IPS-15b (cell line): ENCODE results near the gene GEMIN5.

ENCODE experiments used
- H3K27me3 ChIP-seq: one replicate; pipeline ENCODE4 v1.6.1; 2013; ENCODE audit warnings: low read length; ENCODE audit not compliant: control insufficient read depth, insufficient read depth
- H3K36me3 ChIP-seq: one replicate; pipeline ENCODE4 v1.6.1; 2013; ENCODE audit warnings: low read length; ENCODE audit not compliant: control insufficient read depth, insufficient read depth
- H3K4me1 ChIP-seq: one replicate; pipeline ENCODE4 v1.6.1; 2013; ENCODE audit warnings: mild to moderate bottlenecking, low read length; ENCODE audit not compliant: control insufficient read depth, insufficient read depth
- H3K4me3 ChIP-seq: one replicate; pipeline ENCODE4 v1.5.1; 2013; ENCODE audit warnings: low read depth, low read length
- H3K9ac ChIP-seq: one replicate; pipeline ENCODE4 v1.6.1; 2013; ENCODE audit warnings: low read depth, mild to moderate bottlenecking, low read length
- H3K9me3 ChIP-seq: one replicate; pipeline ENCODE4 v1.6.1; 2013; ENCODE audit warnings: mild to moderate bottlenecking, low read length; ENCODE audit not compliant: control insufficient read depth, insufficient read depth

Gene GEMIN5

DNA sequence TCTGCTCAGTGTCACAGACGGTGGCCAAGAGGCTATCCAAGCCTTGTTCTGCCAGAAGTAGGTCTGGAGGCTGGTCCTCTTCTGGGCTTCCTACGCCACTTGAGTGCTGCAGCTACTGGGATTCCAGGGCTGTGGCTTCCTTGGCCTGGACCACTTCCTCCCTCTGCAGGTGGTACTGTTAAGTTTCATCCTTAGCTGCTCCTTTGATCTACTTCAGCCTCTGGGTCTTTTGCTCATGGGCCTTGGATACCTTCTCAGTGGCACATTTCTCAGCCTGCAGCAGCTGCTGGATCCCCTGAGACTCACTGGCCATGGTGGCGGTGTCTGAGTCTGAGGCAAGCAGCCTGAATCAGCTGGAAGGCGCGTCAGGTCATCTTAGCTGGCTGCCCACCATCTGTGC is 69.3 kb downstream of the GEMIN5 start:
- Histone ChIP-seq H3K27me3 (no peaks in the 10 kb centered on the region), H3K4me3 (no peak overlapping the region), H3K36me3 (peaks cover 22% of the 10 kb centered on the region), H3K9me3 (no peaks in the 10 kb centered on the region), H3K4me1 (no peaks in the 10 kb centered on the region), H3K9ac (no peak overlapping the region)

DNA sequence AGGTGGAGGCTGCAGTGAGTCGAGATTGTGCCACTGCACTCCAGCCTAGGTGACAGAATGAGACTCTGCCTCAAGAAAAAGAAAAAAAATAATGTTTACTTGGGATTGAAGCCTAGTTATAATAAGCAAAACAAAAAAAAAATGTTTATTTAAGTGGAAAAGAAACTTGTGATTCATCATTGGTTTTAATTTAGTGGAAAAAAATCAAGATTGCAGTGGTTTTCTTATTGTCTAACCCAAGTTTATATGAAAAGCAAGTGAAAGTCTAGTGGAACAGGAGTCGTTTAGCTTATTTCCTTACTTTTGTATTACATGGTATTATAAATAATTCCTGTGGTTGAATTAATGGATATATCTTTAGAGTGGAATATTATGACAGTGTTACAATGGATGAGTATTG is 71.2 kb downstream of the GEMIN5 start:
- H3K9ac ChIP-seq, result no peak overlapping the region
- H3K36me3 ChIP-seq, result peaks cover 7% of the 10 kb centered on the region

DNA sequence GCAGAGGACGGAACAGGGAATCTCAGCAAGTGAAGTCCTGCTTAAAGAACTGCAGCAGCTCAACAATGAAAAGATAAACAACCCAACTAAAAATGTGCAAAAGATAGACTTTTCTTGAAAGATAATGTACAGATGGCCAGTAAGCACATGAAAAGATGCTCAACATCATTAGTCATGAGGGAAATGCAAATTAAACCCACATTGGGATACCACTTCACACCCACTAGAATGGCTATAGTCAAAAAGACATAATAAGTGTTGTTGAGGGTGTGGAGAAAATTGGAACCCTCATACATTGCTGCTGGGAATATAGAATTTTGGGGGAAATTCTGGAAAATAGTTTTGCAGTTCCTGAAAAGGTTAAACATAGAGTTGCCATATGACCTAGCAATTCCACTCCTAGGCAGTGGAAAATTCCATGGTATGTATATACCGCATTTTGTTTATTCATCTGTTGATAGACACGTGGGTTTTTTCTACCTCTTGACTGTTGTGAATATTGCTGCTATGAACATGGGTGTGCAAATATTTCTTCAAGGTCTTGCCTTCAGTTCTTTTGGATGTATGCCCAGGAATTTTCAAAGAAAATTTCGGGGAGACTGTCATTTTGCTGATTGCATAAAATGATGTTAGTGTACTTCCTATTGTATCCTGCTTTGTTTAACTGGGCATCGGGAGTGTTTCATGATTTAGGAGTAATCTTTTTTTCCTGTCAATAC is 72.4 kb downstream of the GEMIN5 start:
- Histone ChIP-seq H3K4me1 (no peaks in the 10 kb centered on the region), H3K36me3 (peaks cover 3% of the 10 kb centered on the region)

More for the DNA sequence above, 71.2 kb downstream of the GEMIN5 start:
- H3K27me3 ChIP-seq, result no peaks in the 10 kb centered on the region
- H3K4me1 ChIP-seq, result no peaks in the 10 kb centered on the region
- H3K9me3 ChIP-seq, result no peaks in the 10 kb centered on the region
- H3K4me3 ChIP-seq, result no peak overlapping the region

DNA sequence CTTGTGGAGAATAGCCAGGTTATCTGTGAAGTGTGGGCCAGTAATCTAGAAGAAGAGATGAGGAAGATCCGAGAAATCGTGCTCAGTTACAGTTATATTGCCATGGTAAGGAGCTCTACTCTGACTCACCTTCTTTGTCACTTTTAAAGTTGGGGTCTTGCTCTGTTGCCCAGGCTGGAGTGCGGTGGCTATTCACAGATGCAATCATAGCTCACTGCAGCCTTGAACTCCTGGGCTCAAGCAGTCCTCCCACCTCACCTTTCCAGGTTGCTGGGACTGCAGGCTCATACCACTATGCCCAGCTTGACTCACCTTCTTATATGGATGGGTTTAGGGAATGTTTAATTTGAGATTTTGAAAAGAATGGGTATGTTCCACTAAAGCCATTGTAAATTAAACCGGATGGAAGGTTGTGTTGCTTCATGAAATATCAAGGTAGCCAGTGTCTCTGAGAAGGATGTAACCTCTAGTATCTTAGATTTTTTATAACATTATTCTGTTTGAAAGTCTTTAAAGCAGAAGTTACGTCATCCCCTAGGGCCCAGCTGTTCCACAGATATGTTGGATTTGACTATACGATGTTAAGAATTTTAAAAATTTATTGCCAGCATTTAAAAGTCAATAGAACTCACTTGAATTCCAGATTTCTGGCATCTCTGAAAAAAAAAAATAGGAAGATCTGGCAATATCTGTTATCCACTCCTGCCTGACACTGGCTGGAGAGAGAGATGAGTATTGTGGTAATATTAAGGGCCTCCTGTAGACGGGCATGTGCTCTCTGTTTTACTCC is 74.5 kb downstream of the GEMIN5 start:
- Histone ChIP-seq H3K9me3 (no peaks in the 10 kb centered on the region), H3K27me3 (no peaks in the 10 kb centered on the region), H3K4me3 (no peak overlapping the region), H3K36me3 (no peaks in the 10 kb centered on the region), H3K4me1 (peaks cover 6% of the 10 kb centered on the region), H3K9ac (no peak overlapping the region)

More for the DNA sequence above, 72.4 kb downstream of the GEMIN5 start:
- Histone ChIP-seq H3K9me3 (no peaks in the 10 kb centered on the region), H3K27me3 (no peaks in the 10 kb centered on the region), H3K4me3 (no peak overlapping the region), H3K9ac (no peak overlapping the region)

DNA sequence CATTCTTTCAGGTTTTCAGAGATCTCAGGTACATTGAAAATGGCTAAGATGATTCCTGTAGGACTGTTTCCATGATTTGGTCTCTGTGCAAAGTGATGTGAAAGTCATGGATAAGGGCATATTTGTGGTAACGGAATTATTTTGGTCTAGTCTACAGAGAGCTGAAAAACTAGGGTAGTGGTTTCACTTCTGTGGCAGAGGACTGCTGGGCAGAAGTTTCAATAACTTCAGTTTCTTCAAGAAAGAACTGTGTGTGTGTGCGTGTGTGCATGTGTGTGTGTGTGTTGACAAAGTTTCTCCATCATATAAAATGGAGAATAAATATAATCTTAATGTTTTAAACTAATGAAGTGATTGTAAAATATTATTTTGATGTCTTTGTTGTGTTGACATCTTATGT is 75.2 kb downstream of the GEMIN5 start:
- H3K4me3 ChIP-seq, result no peak overlapping the region
- H3K9me3 ChIP-seq, result no peaks in the 10 kb centered on the region
- H3K27me3 ChIP-seq, result no peaks in the 10 kb centered on the region
- H3K9ac ChIP-seq, result no peak overlapping the region
- no peaks in the 10 kb centered on the region for H3K36me3 ChIP-seq
- peaks cover 6% of the 10 kb centered on the region for H3K4me1 ChIP-seq

DNA sequence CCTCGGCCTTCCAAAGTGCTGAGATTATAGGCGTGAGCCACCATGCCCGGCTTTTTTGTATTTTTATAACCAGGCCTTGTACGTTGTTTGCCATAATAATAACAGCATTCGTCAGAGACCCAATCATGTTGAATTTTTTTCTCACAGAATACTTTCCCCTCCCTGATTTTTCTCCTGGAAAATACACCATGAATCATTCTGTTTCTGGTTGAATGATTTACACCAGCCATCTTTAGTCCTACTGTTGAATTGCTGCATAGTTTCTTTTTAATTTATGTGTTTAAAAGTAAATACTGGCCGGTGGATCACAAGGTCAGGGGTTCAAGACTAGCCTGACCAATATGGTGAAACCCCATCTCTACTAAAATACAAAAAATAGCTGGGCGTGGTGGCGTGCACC is 76.1 kb downstream of the GEMIN5 start:
- Histone ChIP-seq H3K36me3 (no peaks in the 10 kb centered on the region), H3K4me1 (peaks cover 7% of the 10 kb centered on the region), H3K4me3 (no peak overlapping the region), H3K9ac (no peak overlapping the region), H3K27me3 (no peaks in the 10 kb centered on the region), H3K9me3 (no peaks in the 10 kb centered on the region)

DNA sequence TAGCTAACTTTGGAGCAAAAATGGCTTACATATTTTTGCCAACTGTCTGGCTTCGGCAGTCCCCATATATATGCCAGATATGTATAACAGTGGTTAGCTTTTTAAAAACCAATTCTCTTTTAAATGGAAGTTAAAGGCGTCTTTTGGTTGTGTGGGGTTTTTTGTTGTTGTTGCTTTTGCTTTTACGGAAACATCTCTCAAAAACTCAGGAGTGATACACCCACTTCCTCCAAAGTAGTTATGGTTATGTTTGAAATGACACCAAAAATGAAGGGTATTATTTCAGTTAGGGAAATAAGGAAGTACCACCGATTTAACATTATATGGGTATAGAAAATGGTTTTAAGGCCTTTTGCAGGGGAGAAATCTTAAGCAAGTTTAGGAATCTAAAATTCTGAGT is 77.2 kb downstream of the GEMIN5 start:
- Histone ChIP-seq H3K9me3 (no peaks in the 10 kb centered on the region), H3K4me3 (no peak overlapping the region), H3K27me3 (no peaks in the 10 kb centered on the region), H3K9ac (no peak overlapping the region), H3K36me3 (no peaks in the 10 kb centered on the region), H3K4me1 (peaks cover 9% of the 10 kb centered on the region)

DNA sequence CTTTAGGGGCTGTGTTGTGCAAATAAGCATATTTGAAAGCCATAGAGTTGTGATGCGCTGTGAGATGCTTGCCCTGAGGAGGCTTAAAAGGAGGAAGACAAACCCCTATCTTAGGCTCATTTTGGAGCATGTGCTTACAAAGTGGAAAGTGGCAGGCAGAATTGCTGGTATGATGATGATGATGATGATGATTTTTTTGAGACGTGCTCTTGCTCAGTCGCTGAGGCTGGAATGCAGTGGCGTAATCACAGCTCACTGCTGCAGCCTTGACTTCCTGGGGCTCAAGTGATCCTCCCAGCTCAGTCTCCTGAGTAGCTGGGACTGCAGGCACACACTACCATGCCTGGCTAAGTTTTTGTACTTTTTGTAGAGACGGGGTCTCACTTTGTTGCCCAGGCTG is 77.9 kb downstream of the GEMIN5 start:
- peaks cover 9% of the 10 kb centered on the region for H3K4me1 ChIP-seq
- H3K9me3 ChIP-seq, result no peaks in the 10 kb centered on the region
- no peaks in the 10 kb centered on the region for H3K27me3 ChIP-seq
- no peaks in the 10 kb centered on the region for H3K36me3 ChIP-seq
- peak overlapping the region; percentile 39 for H3K9ac ChIP-seq
- peak overlapping the region; percentile 98 for H3K4me3 ChIP-seq

DNA sequence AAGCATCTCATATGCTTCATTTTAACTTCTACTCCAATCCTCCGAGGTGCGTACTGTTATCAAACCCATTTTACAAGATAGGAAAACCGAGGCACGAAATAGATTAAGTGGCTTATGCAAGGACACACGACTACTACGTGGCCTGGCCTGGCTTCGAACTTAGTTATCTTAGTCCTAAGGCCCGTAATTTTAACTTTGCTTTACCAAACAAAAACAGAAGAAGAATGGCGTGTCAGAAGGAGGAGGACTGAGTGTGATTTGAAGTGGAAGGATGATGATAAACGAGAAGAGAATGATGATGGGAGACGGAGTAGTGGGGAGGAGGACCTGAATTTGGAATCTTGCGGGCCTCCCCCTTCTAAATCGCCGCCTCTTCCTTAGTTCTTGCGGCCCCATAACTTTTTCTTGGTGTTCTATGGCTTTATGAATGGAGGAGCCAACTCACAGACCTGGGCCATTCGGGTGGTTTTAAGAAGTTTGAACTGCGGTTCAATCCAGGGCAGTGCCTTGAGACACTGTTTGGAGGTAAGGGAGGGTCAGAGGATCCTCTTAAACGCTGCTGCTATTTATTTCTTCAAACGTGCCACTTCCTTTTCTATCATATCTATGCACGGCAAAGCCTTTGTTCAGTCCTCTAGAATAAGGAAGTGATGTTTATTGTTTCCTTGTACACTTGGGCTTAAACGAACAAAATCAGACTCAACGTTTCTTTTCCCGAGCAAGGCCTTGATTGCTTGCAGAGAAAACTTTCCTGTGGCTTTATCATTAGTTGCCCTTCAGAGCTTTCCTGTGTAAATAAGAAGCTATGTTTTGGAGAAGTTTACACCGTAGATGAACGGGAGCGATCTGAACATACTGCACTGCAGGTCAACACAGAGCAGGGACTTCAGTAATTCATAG is 78.8 kb downstream of the GEMIN5 start:
- Histone ChIP-seq H3K36me3 (no peaks in the 10 kb centered on the region), H3K9me3 (no peaks in the 10 kb centered on the region), H3K4me3 (peak overlapping the region; percentile 98), H3K4me1 (peaks cover 9% of the 10 kb centered on the region), H3K9ac (peak overlapping the region; percentile 87), H3K27me3 (no peaks in the 10 kb centered on the region)

DNA sequence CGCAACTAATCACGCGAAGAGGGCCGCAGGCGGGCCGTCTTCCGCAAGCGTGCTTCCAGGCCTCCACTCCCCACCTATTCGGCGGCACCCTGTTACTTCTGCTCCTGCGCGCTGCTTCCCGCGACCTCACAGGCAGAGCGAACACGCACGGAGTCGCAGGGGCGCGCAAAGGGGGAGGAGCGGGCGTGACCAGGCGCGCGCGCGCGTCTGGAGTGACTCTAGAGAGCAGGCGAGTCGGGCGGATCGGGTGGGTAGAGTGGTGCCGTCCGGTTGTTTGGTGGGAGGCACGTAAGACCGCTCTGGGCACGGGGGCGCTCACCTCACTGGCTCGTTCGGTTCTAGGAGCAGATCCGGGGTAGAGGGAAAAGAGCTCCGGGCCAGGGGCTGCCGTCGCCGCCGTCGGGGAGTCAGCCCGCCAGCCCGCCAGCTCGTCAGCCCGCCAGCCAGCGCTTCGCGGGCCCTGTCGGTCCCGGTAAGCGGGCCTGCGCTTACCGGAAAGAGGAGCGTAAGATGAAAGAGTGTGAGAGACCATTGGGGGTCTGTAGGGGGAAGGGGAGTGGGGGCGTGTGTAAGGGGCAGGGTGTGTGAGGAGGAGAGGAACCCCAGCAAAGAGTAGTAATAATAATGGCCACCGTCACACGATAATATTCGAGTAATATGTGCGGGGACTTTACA is 79.6 kb downstream of the GEMIN5 start, which contains the start of gene CNOT8:
Gene CNOT8, plus strand, starts transcription at position 331 of the 675 bp plus-strand sequence. CDS start 4,652 bp downstream, outside the sequence.
- peak within 1 kb of the TSS; percentile 98 for H3K4me3 ChIP-seq
- no peaks in the 10 kb centered on the region for H3K36me3 ChIP-seq
- H3K4me1 ChIP-seq, result peaks cover 9% of the 10 kb centered on the region
- no peaks in the 10 kb centered on the region for H3K9me3 ChIP-seq
- no peaks in the 10 kb centered on the region for H3K27me3 ChIP-seq
- H3K9ac ChIP-seq, result peak within 1 kb of the TSS; percentile 87
